B cell (primary cell): ENCODE results near the gene PSTPIP1. TPM values are rescaled to one million over a fixed set of nuclear protein-coding genes. Genes with fewer than 3 reads are reported as not detected.

Experiments used
- ATAC-seq: fragments of 200-7000 bp; cut with Tn5 transposase; one replicate; pipeline ENCODE4 v1.10.0; 2021; ENCODE audit warnings: low read depth, mild to moderate bottlenecking, moderate number of reproducible peaks, moderate library complexity
- CTCF ChIA-PET: fragments of 350-600 bp; sonication (Branson Sonifier 250); formaldehyde crosslinking; loops from one replicate; lab custom pipeline; 2021; ENCODE audit warnings: antibody characterized with exemption, inconsistent platforms; lab: Charles Lee
- POLR2A ChIA-PET: fragments of 350-600 bp; sonication (Branson Sonifier 250); formaldehyde crosslinking; loops from one replicate; lab custom pipeline; 2021; ENCODE audit warnings: antibody characterized with exemption; lab: Charles Lee
- DNase-seq: peaks from one replicate; pipeline ENCODE4 v3.0.0; 2013
- H2AFZ ChIP-seq: 2 replicates; pipeline ENCODE4 v1.6.1; 2012; ENCODE audit warnings: mild to moderate bottlenecking, low read depth, low read length; ENCODE audit not compliant: insufficient read depth, poor library complexity, severe bottlenecking
- H3K27ac ChIP-seq, 2 donors: 1 replicate in 1 of 2; 2 replicates in 1 of 2; pipeline ENCODE4 v1.5.1; 2012 to 2013; ENCODE audit warnings: low read length in 2 of 2, mild to moderate bottlenecking in 2 of 2, moderate library complexity in 1 of 2
- H3K27me3 ChIP-seq, 4 experiments: fragments of 200-600 bp in 1 of 4; sonication (generic) in 1 of 4; replicated peaks in 1 of 4; 1 replicate in 2 of 4; 2 replicates in 2 of 4; pipeline versions ENCODE4 v1.6.1 to v1.7.0; 2013 to 2016; ENCODE audit warnings: low read length in 3 of 4, mild to moderate bottlenecking in 2 of 4, mixed read lengths in 1 of 4, moderate library complexity in 1 of 4; ENCODE audit not compliant: insufficient read depth in 4 of 4, control insufficient read depth in 3 of 4; ENCODE audit errors: control extremely low read depth in 1 of 4
- H3K36me3 ChIP-seq, 2 experiments: replicated peaks in 1 of 2; 1 replicate in 1 of 2; 2 replicates in 1 of 2; pipeline versions ENCODE4 v1.6.1 to v1.7.1; 2013; ENCODE audit warnings: low read length in 1 of 2; ENCODE audit not compliant: insufficient read depth in 2 of 2, control insufficient read depth in 1 of 2; ENCODE audit errors: control extremely low read depth in 1 of 2, extremely low read depth in 1 of 2
- H3K4me1 ChIP-seq, 2 donors: fragments of 200-600 bp in 1 of 2; sonication (generic) in 1 of 2; 1 replicate in 1 of 2; 2 replicates in 1 of 2; pipeline versions ENCODE4 v1.5.1 to v1.6.1; 2013 to 2017; ENCODE audit warnings: low read length in 2 of 2; ENCODE audit not compliant: control insufficient read depth in 2 of 2, insufficient read depth in 2 of 2
- H3K4me2 ChIP-seq: replicated peaks from 2 replicates; pipeline ENCODE3; 2012; ENCODE audit warnings: mild to moderate bottlenecking, low read depth, low read length; ENCODE audit not compliant: poor library complexity, severe bottlenecking
- H3K4me3 ChIP-seq, 5 experiments: fragments of 200-600 bp in 1 of 5; sonication (generic) in 1 of 5; 1 replicate in 3 of 5; 2 replicates in 2 of 5; pipeline versions ENCODE4 v1.5.1 to v1.7.0; 2011 to 2016; ENCODE audit warnings: low read length in 4 of 5, mild to moderate bottlenecking in 4 of 5, low read depth in 2 of 5, control low read depth in 1 of 5, moderate library complexity in 1 of 5; ENCODE audit not compliant: insufficient read depth in 1 of 5; ENCODE audit errors: control extremely low read depth in 1 of 5, extremely low read depth in 1 of 5
- H3K79me2 ChIP-seq: fragments of 200-600 bp; sonication (generic); one replicate; pipeline ENCODE4 v1.6.0; 2016; ENCODE audit warnings: low read length; ENCODE audit not compliant: control insufficient read depth, insufficient read depth
- H3K9ac ChIP-seq: fragments of 200-600 bp; sonication (generic); 2 replicates; pipeline ENCODE4 v1.6.1; 2017; ENCODE audit warnings: mild to moderate bottlenecking, low read length, moderate library complexity
- H3K9me3 ChIP-seq, 3 donors: one replicate each; pipeline versions ENCODE4 v1.6.1 to v1.7.1; 2013; ENCODE audit warnings: low read length in 2 of 3; ENCODE audit not compliant: control insufficient read depth in 2 of 3, insufficient read depth in 1 of 3; ENCODE audit errors: control extremely low read depth in 1 of 3
- H4K20me1 ChIP-seq: 2 replicates; pipeline ENCODE4 v1.6.0; 2012; ENCODE audit warnings: mild to moderate bottlenecking, low read length; ENCODE audit not compliant: insufficient read depth, control insufficient read depth, poor library complexity, severe bottlenecking
- H3K27ac Mint-ChIP-seq: one replicate; pipeline ENCODE4 v1.8.0; 2021; ENCODE audit warnings: mixed read lengths
- H3K27me3 Mint-ChIP-seq: one replicate; pipeline ENCODE4 v1.8.0; 2021; ENCODE audit warnings: mixed read lengths
- H3K4me1 Mint-ChIP-seq: one replicate; pipeline ENCODE4 v1.8.0; 2021; ENCODE audit warnings: mixed read lengths
- H3K4me3 Mint-ChIP-seq: one replicate; pipeline ENCODE4 v1.8.0; 2021; ENCODE audit warnings: mixed read lengths
- H3K9me3 Mint-ChIP-seq: one replicate; pipeline ENCODE4 v1.8.0; 2022; ENCODE audit warnings: mixed read lengths; ENCODE audit not compliant: insufficient read depth
- CTCF ChIP-seq: fragments of 200-600 bp; IDR thresholded peaks from one replicate; pipeline ENCODE4 v1.8.0; 2022; ENCODE audit warnings: antibody characterized with exemption, mild to moderate bottlenecking
- EZH2 ChIP-seq: IDR thresholded peaks from 2 replicates; pipeline ENCODE4 v1.6.1; 2012; ENCODE audit warnings: borderline replicate concordance, low read depth, mild to moderate bottlenecking, moderate library complexity, low read length; ENCODE audit not compliant: insufficient read depth, poor library complexity, severe bottlenecking
- WGBS: methylation state at CpG from one replicate; pipeline ENCODE4 v1.1.5; 2013; ENCODE audit warnings: missing lambda C conversion rate; ENCODE audit not compliant: insufficient coverage; 5-methylcytosine and 5-hydroxymethylcytosine counted together
- intact Hi-C: fragments of 100-400 bp; cut with micrococcal nuclease; formaldehyde crosslinking; loops from one replicate; pipeline ENCODE4 v1.10.0; 2022
- polyA plus RNA-seq: library from polyadenylated mRNA; depleted of rRNA; stranded (reverse); fragments of >200 nt; gene quantifications from 2 replicates; pipeline ENCODE4 v1.2.3, GENCODE V29; 2012
- total RNA-seq, 2 donors: library from RNA; stranded (reverse); fragments of 120-200 nt in 1 of 2; gene quantifications; 1 replicate in 1 of 2; 2 replicates in 1 of 2; pipeline versions ENCODE4 v1.2.3 to v1.2.4, GENCODE V29; 2013 to 2022

The PSTPIP1 gene
- total and polyA plus RNA-seq, 2 donors (not counting 1 experiment from before 2014, with no cell fraction given): 69.0 to 79.3 TPM

- DNase-seq: no peak
- H3K9me3 Mint-ChIP-seq: no peaks in the 10 kb centered on the region
- peaks cover 0 to 6% (median 0%) of the 10 kb centered on the region in 4 experiments for H3K27me3 ChIP-seq
- H3K9me3 ChIP-seq: no peaks in the 10 kb centered on the region
- no peaks in the 10 kb centered on the region for H3K79me2 ChIP-seq
- no peak overlapping the region for H3K4me3 ChIP-seq
- intact Hi-C loops: no loop called here
- no peak overlapping the region for H3K4me2 ChIP-seq
- no peaks in the 10 kb centered on the region for H3K36me3 ChIP-seq
- no peaks in the 10 kb centered on the region for H4K20me1 ChIP-seq
- no peak for TF ChIP-seq CTCF
- no peak for TF ChIP-seq EZH2
- peaks cover 9% of the 10 kb centered on the region for H3K4me1 Mint-ChIP-seq
- ChIA-PET POLR2A (no interaction called here), CTCF (interaction anchor here (0.6 kb wide), 1 partner anchor 12 kb away, joined by 4 read pairs; no protein-coding TSS in a partner anchor)
- H3K4me3 Mint-ChIP-seq: no peak overlapping the region
- no peak overlapping the region for H3K27ac ChIP-seq
- peaks cover 14% of the 10 kb centered on the region for H3K27me3 Mint-ChIP-seq
- H3K9ac ChIP-seq: no peak overlapping the region
- no peak overlapping the region for H3K27ac Mint-ChIP-seq
- no peak overlapping the region for H2AFZ ChIP-seq
- no peak for ATAC-seq
- WGBS: 100% methylated on average over 1 of the region's 4 CpGs
- peaks cover 5 to 8% of the 10 kb centered on the region in 2 donors for H3K4me1 ChIP-seq
Observed at GRCh38 chr15:76967067-76967466, 27.9 kb upstream of the PSTPIP1 start.

DNA sequence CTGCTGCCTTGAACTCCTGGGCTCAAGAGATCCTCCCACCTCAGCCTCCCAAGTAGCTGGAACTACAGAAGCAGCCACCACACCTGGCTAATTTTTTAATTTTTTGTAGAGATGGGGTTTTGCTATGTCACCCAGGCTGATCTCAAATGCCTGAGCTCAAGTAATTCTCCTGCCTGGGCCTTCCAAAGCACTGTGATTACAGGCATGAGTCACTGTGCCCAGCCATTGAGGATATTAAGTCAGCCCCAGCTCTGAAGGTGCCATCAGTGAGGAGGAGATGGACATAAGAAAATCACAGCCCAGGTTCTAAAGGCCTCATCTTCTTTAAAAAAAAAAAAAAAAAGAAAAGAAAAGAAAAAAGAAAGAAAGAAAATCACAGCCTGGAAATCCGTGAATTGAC is 26.6 kb upstream of the PSTPIP1 start:
- no peaks in the 10 kb centered on the region for H3K36me3 ChIP-seq
- intact Hi-C loops: no loop called here

More for the DNA sequence above, 26.6 kb upstream of the PSTPIP1 start:
- H3K27me3 Mint-ChIP-seq: peaks cover 14% of the 10 kb centered on the region
- H2AFZ ChIP-seq: no peak overlapping the region
- H4K20me1 ChIP-seq: no peaks in the 10 kb centered on the region
- no peak overlapping the region for H3K4me3 ChIP-seq
- H3K9me3 ChIP-seq: no peaks in the 10 kb centered on the region
- H3K4me2 ChIP-seq: no peak overlapping the region
- peaks cover 2% of the 10 kb centered on the region for H3K4me1 Mint-ChIP-seq
- ChIA-PET POLR2A (no interaction called here), CTCF (interaction anchor here (0.7 kb wide), 1 partner anchor 318 kb away, joined by 3 read pairs; no protein-coding TSS in a partner anchor)
- no peak for ATAC-seq
- no peak overlapping the region for H3K27ac ChIP-seq
- DNase-seq: no peak
- H3K79me2 ChIP-seq: no peaks in the 10 kb centered on the region
- WGBS: 100% methylated on average over 1 of the region's 1 CpG
- no peak overlapping the region for H3K9ac ChIP-seq
- no peak overlapping the region for H3K4me3 Mint-ChIP-seq
- peaks cover 0 to 5% (median 0%) of the 10 kb centered on the region in 4 experiments for H3K27me3 ChIP-seq
- H3K27ac Mint-ChIP-seq: no peak overlapping the region
- H3K9me3 Mint-ChIP-seq: no peaks in the 10 kb centered on the region
- TF ChIP-seq CTCF: no peak
- TF ChIP-seq EZH2: no peak
- no peaks in the 10 kb centered on the region for H3K4me1 ChIP-seq
